ENCODE data around the gene MRGPRX2.

GRCh38 chr11:19018901-19019300 is 41.6 kb downstream of the MRGPRX2 start:
- no peak for TF ChIP-seq CTCF (IDR thresholded peaks at IDR 0.05)
- no peak for TF ChIP-seq POLR2A (IDR thresholded peaks at IDR 0.05)
- no peak for TF ChIP-seq POLR2AphosphoS5 (IDR thresholded peaks at IDR 0.05)

Data from suprapubic skin (tissue), 4 donors.